HL-60 (cell line): ENCODE data around the gene ZNF622.

Source experiments
- DNase-seq, 2 experiments: peaks; one replicate each; pipeline ENCODE4 v3.0.0-alpha.2; 2010 to 2020; ENCODE audit warnings: low read depth in 1 of 2, low spot score in 1 of 2
- H3K27ac ChIP-seq: fragments of 250-450 bp; sonication (Bioruptor Pico); replicated peaks from 2 replicates; pipeline ENCODE4 v1.5.1; 2020; ENCODE audit warnings: mild to moderate bottlenecking, moderate library complexity
- H3K27me3 ChIP-seq: fragments of 250-450 bp; sonication (Bioruptor Pico); 2 replicates; pipeline ENCODE4 v1.5.1; 2021; ENCODE audit warnings: mild to moderate bottlenecking, moderate library complexity; ENCODE audit not compliant: insufficient read depth, poor library complexity, severe bottlenecking
- H3K4me3 ChIP-seq: replicated peaks from 2 replicates; pipeline ENCODE4 v1.5.1; 2011; ENCODE audit warnings: mild to moderate bottlenecking, control low read depth, low read length; ENCODE audit not compliant: insufficient read depth
- CTCF ChIP-seq: IDR thresholded peaks from one replicate; pipeline ENCODE4 v1.5.1; 2011; ENCODE audit warnings: low read length, control low read depth, inconsistent platforms; ENCODE audit not compliant: insufficient read depth
- GABPA ChIP-seq: IDR thresholded peaks from 2 replicates; pipeline ENCODE4 v1.6.1; 2012; ENCODE audit warnings: low read depth
- POLR2AphosphoS5 ChIP-seq: IDR thresholded peaks from 2 replicates; pipeline ENCODE4 v1.6.1; 2012; ENCODE audit warnings: low read depth
- SPI1 ChIP-seq: IDR thresholded peaks from 2 replicates; pipeline ENCODE4 v1.6.1; 2012; ENCODE audit warnings: low read depth, mild to moderate bottlenecking, borderline replicate concordance
- TF ChIP-seq, protein P1 (sequence below): IDR thresholded peaks from 2 replicates; pipeline ENCODE4 v1.6.1; 2012; ENCODE audit warnings: low read depth; ENCODE audit not compliant: insufficient replicate concordance

The ZNF622 gene

GRCh38 chr5:16410338-16410737 lies 55.3 kb downstream of the ZNF622 start:
- TF ChIP-seq GABPA (no peak), SPI1 (no peak), CTCF (no peak)
- DNase-seq, result no peak
- H3K4me3 ChIP-seq, result no peak overlapping the region
- no peaks in the 10 kb centered on the region for H3K27me3 ChIP-seq
- no peak overlapping the region for H3K27ac ChIP-seq

GRCh38 chr5:16406630-16407029 lies 59.0 kb downstream of the ZNF622 start:
- no peak overlapping the region for H3K4me3 ChIP-seq
- no peaks in the 10 kb centered on the region for H3K27me3 ChIP-seq
- TF ChIP-seq GABPA (no peak), POLR2AphosphoS5 (no peak)
- no peak overlapping the region for H3K27ac ChIP-seq
- no peak for DNase-seq

DNA sequence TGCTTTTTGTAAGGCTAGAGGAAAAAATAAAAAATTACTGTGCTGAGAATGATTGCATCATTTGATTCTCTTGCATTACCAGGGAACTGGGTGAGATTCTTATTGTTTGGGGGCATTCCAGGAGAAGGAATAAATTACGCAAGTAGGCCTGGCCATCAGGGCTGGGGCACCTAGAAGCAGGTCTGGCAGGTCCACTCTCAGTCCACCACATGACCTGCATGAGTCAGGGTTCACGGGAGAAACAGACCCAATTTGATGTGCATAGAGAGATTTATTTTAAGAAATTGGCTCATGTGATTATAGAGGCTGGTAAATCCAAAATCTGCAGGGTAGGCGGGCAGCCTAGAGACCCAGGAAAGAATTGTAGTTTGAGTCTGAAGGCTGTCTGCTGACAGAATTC lies 59.6 kb downstream of the ZNF622 start:
- DNase-seq, result no peak
- Histone ChIP-seq H3K27ac (no peak overlapping the region), H3K4me3 (no peak overlapping the region), H3K27me3 (no peaks in the 10 kb centered on the region)
- TF ChIP-seq CTCF (no peak), SPI1 (no peak), GABPA (no peak), POLR2AphosphoS5 (no peak)
- TF ChIP-seq, protein P1, sequence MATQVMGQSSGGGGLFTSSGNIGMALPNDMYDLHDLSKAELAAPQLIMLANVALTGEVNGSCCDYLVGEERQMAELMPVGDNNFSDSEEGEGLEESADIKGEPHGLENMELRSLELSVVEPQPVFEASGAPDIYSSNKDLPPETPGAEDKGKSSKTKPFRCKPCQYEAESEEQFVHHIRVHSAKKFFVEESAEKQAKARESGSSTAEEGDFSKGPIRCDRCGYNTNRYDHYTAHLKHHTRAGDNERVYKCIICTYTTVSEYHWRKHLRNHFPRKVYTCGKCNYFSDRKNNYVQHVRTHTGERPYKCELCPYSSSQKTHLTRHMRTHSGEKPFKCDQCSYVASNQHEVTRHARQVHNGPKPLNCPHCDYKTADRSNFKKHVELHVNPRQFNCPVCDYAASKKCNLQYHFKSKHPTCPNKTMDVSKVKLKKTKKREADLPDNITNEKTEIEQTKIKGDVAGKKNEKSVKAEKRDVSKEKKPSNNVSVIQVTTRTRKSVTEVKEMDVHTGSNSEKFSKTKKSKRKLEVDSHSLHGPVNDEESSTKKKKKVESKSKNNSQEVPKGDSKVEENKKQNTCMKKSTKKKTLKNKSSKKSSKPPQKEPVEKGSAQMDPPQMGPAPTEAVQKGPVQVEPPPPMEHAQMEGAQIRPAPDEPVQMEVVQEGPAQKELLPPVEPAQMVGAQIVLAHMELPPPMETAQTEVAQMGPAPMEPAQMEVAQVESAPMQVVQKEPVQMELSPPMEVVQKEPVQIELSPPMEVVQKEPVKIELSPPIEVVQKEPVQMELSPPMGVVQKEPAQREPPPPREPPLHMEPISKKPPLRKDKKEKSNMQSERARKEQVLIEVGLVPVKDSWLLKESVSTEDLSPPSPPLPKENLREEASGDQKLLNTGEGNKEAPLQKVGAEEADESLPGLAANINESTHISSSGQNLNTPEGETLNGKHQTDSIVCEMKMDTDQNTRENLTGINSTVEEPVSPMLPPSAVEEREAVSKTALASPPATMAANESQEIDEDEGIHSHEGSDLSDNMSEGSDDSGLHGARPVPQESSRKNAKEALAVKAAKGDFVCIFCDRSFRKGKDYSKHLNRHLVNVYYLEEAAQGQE, result no peak
